Fibroblast of mammary gland (primary cell): Measurements from ENCODE around the gene NUP210L.
A peak's percentile ranks its signal among the peaks of the same experiment; 100 is the strongest.

Experiments
- DNase-seq: peaks from one replicate; pipeline ENCODE4 v3.0.0-alpha.2; 2010; ENCODE audit warnings: low read depth
- H3K4me3 ChIP-seq: 2 replicates; pipeline ENCODE4 v1.5.1; 2011; ENCODE audit warnings: low read depth, mild to moderate bottlenecking, low read length, moderate library complexity; ENCODE audit not compliant: control insufficient read depth
- CTCF ChIP-seq: conservative IDR thresholded peaks from 2 replicates; pipeline ENCODE4 v1.5.1; 2011; ENCODE audit warnings: low read depth, low read length, inconsistent platforms; ENCODE audit not compliant: control insufficient read depth, insufficient read depth

Gene NUP210L

GRCh38 chr1:154171223-154171583, 16.3 kb upstream of the NUP210L start:
- H3K4me3 ChIP-seq, result no peak overlapping the region
- TF ChIP-seq CTCF, result no peak
- DNase-seq, result no peak

- H3K4me3 ChIP-seq, result no peak overlapping the region
- peak; percentile 54 for DNase-seq
- TF ChIP-seq CTCF, result no peak
These were observed 15.8 kb upstream of the NUP210L start for GRCh38 chr1:154170547-154171222.

- TF ChIP-seq CTCF, result no peak
- no peak for DNase-seq
- H3K4me3 ChIP-seq, result no peak overlapping the region
These were observed 12.6 kb upstream of the NUP210L start for GRCh38 chr1:154167461-154167860.

- H3K4me3 ChIP-seq, result no peak overlapping the region
- DNase-seq, result no peak
- TF ChIP-seq CTCF, result no peak
These were observed 11.3 kb upstream of the NUP210L start for GRCh38 chr1:154166207-154166606.

- no peak for DNase-seq
- no peak for TF ChIP-seq CTCF
- H3K4me3 ChIP-seq, result no peak overlapping the region
These were observed 4.7 kb upstream of the NUP210L start for GRCh38 chr1:154159554-154159953.

- no peak for DNase-seq
- no peak for TF ChIP-seq CTCF
- H3K4me3 ChIP-seq, result no peak overlapping the region
These were observed 3.6 kb upstream of the NUP210L start for GRCh38 chr1:154158307-154159125.
